ENCODE data around the gene ABTB2. TPM values are rescaled to one million over a fixed set of nuclear protein-coding genes. Genes with fewer than 3 reads are reported as not detected.
"Not testable (repeated sequence)": the region's sequence is repeated elsewhere in the genome, so short reads cannot be mapped to it uniquely, and the experiment has no call there.

ABTB2 gene
- total and polyA plus RNA-seq, 4 donors = 0.73 to 3.3 (median 2.7) TPM

DNA sequence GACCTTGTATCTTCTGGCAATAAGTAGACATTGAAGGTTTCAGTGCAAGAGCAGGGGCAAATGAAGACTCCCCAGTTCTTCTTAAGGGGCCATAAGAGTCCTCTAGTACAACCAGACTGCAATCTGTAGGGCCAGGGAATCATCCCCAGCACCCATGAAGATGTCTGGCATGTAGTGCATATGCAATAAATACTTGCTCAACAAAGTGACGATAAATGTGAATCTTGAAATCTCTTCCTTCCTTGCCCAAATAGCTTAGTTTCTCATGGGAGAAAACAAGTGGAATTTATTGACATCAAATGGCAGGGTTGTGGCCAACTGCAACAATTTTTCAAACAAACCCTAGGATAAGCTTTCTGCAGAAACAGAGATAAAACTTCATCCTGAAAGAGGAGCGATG, 107.6 kb downstream of the ABTB2 start:
- Histone ChIP-seq H3K4me3 (no peak overlapping the region), H3K36me3 (ENCODE audit: control insufficient read depth in 4 of 4, insufficient read depth in 4 of 4, low read length in 4 of 4) (no peaks in the 10 kb centered on the region), H3K27me3 (ENCODE audit: control insufficient read depth in 3 of 3, insufficient read depth in 3 of 3, low read length in 2 of 3) (no peaks in the 10 kb centered on the region), H3K9me3 (ENCODE audit: control insufficient read depth in 4 of 4, insufficient read depth in 3 of 4, low read length in 3 of 4) (no peaks in the 10 kb centered on the region), H3K27ac (ENCODE audit: low read depth in 1 of 2, low read length in 1 of 2) (no peak overlapping the region), H3K9ac (ENCODE audit: insufficient read depth in 1 of 2, low read length in 2 of 2) (no peak overlapping the region), H3K4me1 (ENCODE audit: control insufficient read depth in 5 of 5, insufficient read depth in 5 of 5, low read length in 5 of 5) (peaks cover 2 to 13% (median 10%) of the 10 kb centered on the region in 5 donors)
- ATAC-seq (ENCODE audit: insufficient read depth, low FRiP score) (no peak), DNase-seq (no peak)
- WGBS, 2 donors = 67 to 81% methylated on average over 2 of the region's 2 CpGs
- TF ChIP-seq, protein P1, sequence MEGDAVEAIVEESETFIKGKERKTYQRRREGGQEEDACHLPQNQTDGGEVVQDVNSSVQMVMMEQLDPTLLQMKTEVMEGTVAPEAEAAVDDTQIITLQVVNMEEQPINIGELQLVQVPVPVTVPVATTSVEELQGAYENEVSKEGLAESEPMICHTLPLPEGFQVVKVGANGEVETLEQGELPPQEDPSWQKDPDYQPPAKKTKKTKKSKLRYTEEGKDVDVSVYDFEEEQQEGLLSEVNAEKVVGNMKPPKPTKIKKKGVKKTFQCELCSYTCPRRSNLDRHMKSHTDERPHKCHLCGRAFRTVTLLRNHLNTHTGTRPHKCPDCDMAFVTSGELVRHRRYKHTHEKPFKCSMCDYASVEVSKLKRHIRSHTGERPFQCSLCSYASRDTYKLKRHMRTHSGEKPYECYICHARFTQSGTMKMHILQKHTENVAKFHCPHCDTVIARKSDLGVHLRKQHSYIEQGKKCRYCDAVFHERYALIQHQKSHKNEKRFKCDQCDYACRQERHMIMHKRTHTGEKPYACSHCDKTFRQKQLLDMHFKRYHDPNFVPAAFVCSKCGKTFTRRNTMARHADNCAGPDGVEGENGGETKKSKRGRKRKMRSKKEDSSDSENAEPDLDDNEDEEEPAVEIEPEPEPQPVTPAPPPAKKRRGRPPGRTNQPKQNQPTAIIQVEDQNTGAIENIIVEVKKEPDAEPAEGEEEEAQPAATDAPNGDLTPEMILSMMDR (IDR thresholded peaks at IDR 0.05; ENCODE audit: control extremely low read depth, extremely low read depth) = no peak

DNA sequence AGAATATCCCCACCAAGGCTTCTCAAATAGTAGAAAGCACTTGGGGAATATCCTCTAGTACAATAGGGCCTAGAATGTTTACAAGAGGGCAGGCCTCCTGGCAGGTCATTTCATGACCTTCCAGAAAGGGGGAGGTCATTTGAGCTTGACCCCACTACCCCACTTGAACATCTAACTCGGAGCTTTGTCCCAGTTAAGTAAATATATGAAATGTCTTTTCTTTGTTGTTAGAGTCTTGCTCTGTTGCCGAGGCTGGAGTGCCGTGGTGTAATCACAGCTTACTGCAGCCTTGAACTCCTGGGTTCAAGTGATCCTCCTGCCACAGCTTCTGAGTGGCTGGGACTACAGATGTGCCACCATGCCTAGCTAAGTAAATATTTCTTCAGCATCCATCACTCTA, 108.4 kb downstream of the ABTB2 start:
- WGBS, 2 donors = 50 to 55% methylated on average over 3 of the region's 3 CpGs
- TF ChIP-seq, protein P1 (IDR thresholded peaks at IDR 0.05; ENCODE audit: control extremely low read depth, extremely low read depth) = no peak

GRCh38 chr11:34246511-34246910, 111.3 kb downstream of the ABTB2 start:
- not testable (repeated sequence) for H3K9me3 ChIP-seq (ENCODE audit: control insufficient read depth in 4 of 4, insufficient read depth in 3 of 4, low read length in 3 of 4); H3K4me3 ChIP-seq; H3K27me3 ChIP-seq (ENCODE audit: control insufficient read depth in 3 of 3, insufficient read depth in 3 of 3, low read length in 2 of 3); H3K36me3 ChIP-seq (ENCODE audit: control insufficient read depth in 4 of 4, insufficient read depth in 4 of 4, low read length in 4 of 4); DNase-seq; ATAC-seq (ENCODE audit: insufficient read depth, low FRiP score); H3K9ac ChIP-seq (ENCODE audit: insufficient read depth in 1 of 2, low read length in 2 of 2); H3K27ac ChIP-seq (ENCODE audit: low read depth in 1 of 2, low read length in 1 of 2)
- H3K4me1 ChIP-seq (ENCODE audit: control insufficient read depth in 5 of 5, insufficient read depth in 5 of 5, low read length in 5 of 5) = peaks cover 2 to 25% (median 15%) of the 10 kb centered on the region in 5 donors
- 84 to 86% methylated on average over 3 to 4 of the region's 4 CpGs for WGBS, 2 donors

More for the DNA sequence above, 108.4 kb downstream of the ABTB2 start:
- Histone ChIP-seq H3K36me3 (ENCODE audit: control insufficient read depth in 4 of 4, insufficient read depth in 4 of 4, low read length in 4 of 4) (no peaks in the 10 kb centered on the region), H3K4me3 (no peak overlapping the region), H3K9ac (ENCODE audit: insufficient read depth in 1 of 2, low read length in 2 of 2) (peak overlapping the region in 1 of 2 donors; percentile 20), H3K27ac (ENCODE audit: low read depth in 1 of 2, low read length in 1 of 2) (no peak overlapping the region), H3K4me1 (ENCODE audit: control insufficient read depth in 5 of 5, insufficient read depth in 5 of 5, low read length in 5 of 5) (peaks cover 2 to 16% (median 11%) of the 10 kb centered on the region in 5 donors), H3K27me3 (ENCODE audit: control insufficient read depth in 3 of 3, insufficient read depth in 3 of 3, low read length in 2 of 3) (no peaks in the 10 kb centered on the region), H3K9me3 (ENCODE audit: control insufficient read depth in 4 of 4, insufficient read depth in 3 of 4, low read length in 3 of 4) (no peaks in the 10 kb centered on the region)
- no peak for DNase-seq
- ATAC-seq (ENCODE audit: insufficient read depth, low FRiP score) = no peak

GRCh38 chr11:34245041-34245440, 112.8 kb downstream of the ABTB2 start:
- Histone ChIP-seq H3K9me3 (ENCODE audit: control insufficient read depth in 4 of 4, insufficient read depth in 3 of 4, low read length in 3 of 4) (no peaks in the 10 kb centered on the region), H3K36me3 (ENCODE audit: control insufficient read depth in 4 of 4, insufficient read depth in 4 of 4, low read length in 4 of 4) (no peaks in the 10 kb centered on the region), H3K4me3 (no peak overlapping the region), H3K27me3 (ENCODE audit: control insufficient read depth in 3 of 3, insufficient read depth in 3 of 3, low read length in 2 of 3) (no peaks in the 10 kb centered on the region), H3K4me1 (ENCODE audit: control insufficient read depth in 5 of 5, insufficient read depth in 5 of 5, low read length in 5 of 5) (peaks cover 0 to 19% (median 11%) of the 10 kb centered on the region in 5 donors), H3K27ac (ENCODE audit: low read depth in 1 of 2, low read length in 1 of 2) (no peak overlapping the region), H3K9ac (ENCODE audit: insufficient read depth in 1 of 2, low read length in 2 of 2) (no peak overlapping the region)
- TF ChIP-seq, protein P1 (IDR thresholded peaks at IDR 0.05; ENCODE audit: control extremely low read depth, extremely low read depth) = no peak
- ATAC-seq (ENCODE audit: insufficient read depth, low FRiP score) (no peak), DNase-seq (no peak)
- 90 to 94% methylated on average over 4 of the region's 4 CpGs for WGBS, 2 donors
